Measurements from ENCODE around the gene SND1.

GRCh38 chr7:128106821-128107220, 454.8 kb downstream of the SND1 start:
- TF ChIP-seq EZH2 (IDR thresholded peaks at IDR 0.05; ENCODE audit: low read length, unreplicated experiment) (no peak), EZH2phosphoT487 (IDR thresholded peaks at IDR 0.05; ENCODE audit: borderline replicate concordance, low read length) (no peak), CTCF (conservative IDR thresholded peaks at IDR 0.05; ENCODE audit: low read depth, low read length) (no peak)

Data from PC-3 (cell line).